H1 (cell line): Measurements from ENCODE around the gene GNAI1. TPM values are rescaled to one million over a fixed set of nuclear protein-coding genes. Genes with fewer than 3 reads are reported as not detected.

ENCODE experiments used
- CTBP2 ChIP-seq: IDR thresholded peaks from 2 replicates; pipeline ENCODE4 v1.7.0; 2011; ENCODE audit warnings: borderline replicate concordance, mild to moderate bottlenecking, moderate library complexity, mixed read lengths, low read length; ENCODE audit not compliant: insufficient read depth, insufficient read length
- RAD21 ChIP-seq, 2 experiments: IDR thresholded peaks in 1 of 2; conservative IDR thresholded peaks in 1 of 2; 2 replicates each; pipeline ENCODE4 v1.6.1; 2011; ENCODE audit warnings: low read depth in 2 of 2, low read length in 2 of 2, improper control_type of control experiment in 1 of 2, inconsistent platforms in 1 of 2, mild to moderate bottlenecking in 1 of 2, moderate library complexity in 1 of 2
- RFX5 ChIP-seq: IDR thresholded peaks from 2 replicates; pipeline ENCODE4 v1.6.1; 2011; ENCODE audit warnings: low read depth, low read length, improper control_type of control experiment, borderline replicate concordance
- polyA plus RNA-seq, 7 experiments: library from polyadenylated mRNA; depleted of rRNA in 3 of 7; stranded (reverse) in 5 of 7; unstranded in 2 of 7; fragments of >200 nt in 5 of 7; fragments of 200-250 nt in 2 of 7; gene quantifications; 1 replicate in 5 of 7; 2 replicates in 1 of 7; 4 replicates in 1 of 7; pipeline versions ENCODE4 v1.2.1 to v1.2.3, GENCODE V29; 2011 to 2013; ENCODE audit warnings: missing spikeins in 2 of 7, mixed read lengths in 2 of 7
- total RNA-seq: library from RNA; stranded (reverse); fragmentation: NEBNext Ultra II Directional; extraction: Animal tissue kit (Norgen Biotek cat#: 25700); gene quantifications from 2 replicates; pipeline ENCODE4 v1.2.1, GENCODE V29; 2021

GNAI1 gene
- total and polyA plus RNA-seq, 2 of the 8 experiments (the other 6 are each of a cell fraction or from before 2014, with no cell fraction given): 8.0 to 29.5 TPM

GRCh38 chr7:80253653-80254052 is 119.0 kb downstream of the GNAI1 start (continued):
- TF ChIP-seq RFX5 (no peak), RAD21 (IDR thresholded peaks at IDR 0.05 in 1 of 2, conservative IDR thresholded peaks at IDR 0.05 in 1 of 2; ENCODE audit: low read depth in 2 of 2, low read length in 2 of 2) (no peak), CTBP2 (no peak)
